Endothelial cell of umbilical vein (primary cell): ENCODE data around the gene FHIT.

ENCODE experiments used
- CTCF ChIP-seq, 2 donors: IDR thresholded peaks; 1 replicate in 1 of 2; 2 replicates in 1 of 2; pipeline ENCODE4 v1.5.1; 2011; ENCODE audit warnings: low read length in 2 of 2, mild to moderate bottlenecking in 2 of 2, moderate library complexity in 2 of 2, control low read depth in 1 of 2, inconsistent platforms in 1 of 2, low read depth in 1 of 2; ENCODE audit not compliant: insufficient read depth in 1 of 2; ENCODE audit errors: extremely low read depth in 1 of 2
- POLR2A ChIP-seq: IDR thresholded peaks from 2 replicates; pipeline ENCODE4 v1.6.1; 2012; ENCODE audit warnings: low read depth, mild to moderate bottlenecking, control low read depth, low read length
- POLR2AphosphoS5 ChIP-seq: IDR thresholded peaks from 2 replicates; pipeline ENCODE4 v1.6.1; 2012; ENCODE audit warnings: low read depth, mild to moderate bottlenecking, control low read depth, low read length, moderate library complexity; ENCODE audit not compliant: insufficient read depth

GRCh38 chr3:60737633-60738399 is 513.4 kb downstream of the FHIT start:
- TF ChIP-seq CTCF (IDR thresholded peaks at IDR 0.05; ENCODE audit: extremely low read depth in 1 of 2, insufficient read depth in 1 of 2, low read depth in 1 of 2, low read length in 2 of 2): no peak
- TF ChIP-seq POLR2A: no peak
- TF ChIP-seq POLR2AphosphoS5: no peak
